Mammary epithelial cell (primary cell): ENCODE data around the gene FYN.

Source experiments
- CTCF ChIP-seq, 2 donors: IDR thresholded peaks in 1 of 2; conservative IDR thresholded peaks in 1 of 2; 2 replicates each; pipeline ENCODE4 v1.5.1; 2011 to 2012; ENCODE audit warnings: inconsistent platforms in 2 of 2, low read length in 2 of 2, mild to moderate bottlenecking in 2 of 2, control low read depth in 1 of 2, low read depth in 1 of 2; ENCODE audit not compliant: insufficient read depth in 1 of 2; ENCODE audit errors: extremely low read depth in 1 of 2
- EZH2 ChIP-seq: IDR thresholded peaks from 2 replicates; pipeline ENCODE4 v1.6.1; 2012; ENCODE audit warnings: low read length, inconsistent platforms, borderline replicate concordance

GRCh38 chr6:111750753-111751673 is 122.2 kb downstream of the FYN start:
- TF ChIP-seq CTCF (conservative IDR thresholded peaks at IDR 0.05 in 1 of 2, IDR thresholded peaks at IDR 0.05 in 1 of 2; ENCODE audit: extremely low read depth in 1 of 2, insufficient read depth in 1 of 2, low read depth in 1 of 2, low read length in 2 of 2) = no peak
- TF ChIP-seq EZH2 = no peak
